OCI-LY3 (cell line): Measurements from ENCODE around the gene TEC.

ENCODE experiments used
- H2AFZ ChIP-seq: fragments of 200-600, 300-600 bp; shearing (Covaris generic); 2 replicates; pipeline ENCODE4 v1.6.0; 2014; ENCODE audit warnings: antibody characterized with exemption, low read depth, low read length
- H3K27ac ChIP-seq: fragments of 200-600, 300-600 bp; sonication (generic); 2 replicates; pipeline ENCODE4 v1.5.1; 2014; ENCODE audit warnings: mild to moderate bottlenecking, low read length, moderate library complexity, mixed read lengths
- H3K27me3 ChIP-seq: fragments of 200-600, 300-600 bp; sonication (generic); 2 replicates; pipeline ENCODE4 v1.6.1; 2014; ENCODE audit warnings: low read depth, low read length, mixed read lengths
- H3K36me3 ChIP-seq: fragments of 200-600, 300-600 bp; sonication (generic); replicated peaks from 2 replicates; pipeline ENCODE3; 2014; ENCODE audit warnings: low read depth, low read length, mixed read lengths
- H3K4me1 ChIP-seq: fragments of 300-600, 200-600 bp; sonication (generic); 2 replicates; pipeline ENCODE4 v1.6.1; 2014; ENCODE audit warnings: low read length, mixed read lengths
- H3K4me2 ChIP-seq: fragments of 200-600, 300-600 bp; sonication (generic); 2 replicates; pipeline ENCODE4 v1.6.1; 2014; ENCODE audit warnings: low read length, mixed read lengths
- H3K4me3 ChIP-seq: fragments of 300-600, 200-600 bp; sonication (generic); 2 replicates; pipeline ENCODE4 v1.5.1; 2014; ENCODE audit warnings: antibody characterized with exemption, mild to moderate bottlenecking, low read length, moderate library complexity
- H3K79me2 ChIP-seq: fragments of 300-600, 200-600 bp; shearing (Covaris generic); 2 replicates; pipeline ENCODE4 v1.6.1; 2014; ENCODE audit warnings: mild to moderate bottlenecking, low read length, mixed read lengths
- H3K9ac ChIP-seq: fragments of 300-600, 200-600 bp; shearing (Covaris generic); 2 replicates; pipeline ENCODE4 v1.6.0; 2014; ENCODE audit warnings: mild to moderate bottlenecking, low read length, moderate library complexity
- H3K9me3 ChIP-seq: fragments of 200-600, 300-600 bp; shearing (Covaris generic); 2 replicates; pipeline ENCODE4 v1.6.1; 2014; ENCODE audit warnings: low read length, mixed read lengths; ENCODE audit not compliant: insufficient read depth
- H4K20me1 ChIP-seq: fragments of 200-600, 300-600 bp; sonication (generic); 2 replicates; pipeline ENCODE4 v1.6.1; 2016; ENCODE audit warnings: low read length, mixed read lengths; ENCODE audit not compliant: insufficient read depth
- EZH2phosphoT487 ChIP-seq: fragments of 200-600 bp; shearing (Covaris generic); IDR thresholded peaks from 2 replicates; pipeline ENCODE4 v1.6.1; 2018; ENCODE audit warnings: antibody characterized with exemption, mixed run types, low read depth
- TF ChIP-seq, protein P1 (sequence below): fragments of 200-600, 300-600 bp; sonication (generic); IDR thresholded peaks from 2 replicates; pipeline ENCODE4 v1.5.1; 2014; ENCODE audit warnings: antibody characterized with exemption, low read length, low read depth

Gene TEC

DNA sequence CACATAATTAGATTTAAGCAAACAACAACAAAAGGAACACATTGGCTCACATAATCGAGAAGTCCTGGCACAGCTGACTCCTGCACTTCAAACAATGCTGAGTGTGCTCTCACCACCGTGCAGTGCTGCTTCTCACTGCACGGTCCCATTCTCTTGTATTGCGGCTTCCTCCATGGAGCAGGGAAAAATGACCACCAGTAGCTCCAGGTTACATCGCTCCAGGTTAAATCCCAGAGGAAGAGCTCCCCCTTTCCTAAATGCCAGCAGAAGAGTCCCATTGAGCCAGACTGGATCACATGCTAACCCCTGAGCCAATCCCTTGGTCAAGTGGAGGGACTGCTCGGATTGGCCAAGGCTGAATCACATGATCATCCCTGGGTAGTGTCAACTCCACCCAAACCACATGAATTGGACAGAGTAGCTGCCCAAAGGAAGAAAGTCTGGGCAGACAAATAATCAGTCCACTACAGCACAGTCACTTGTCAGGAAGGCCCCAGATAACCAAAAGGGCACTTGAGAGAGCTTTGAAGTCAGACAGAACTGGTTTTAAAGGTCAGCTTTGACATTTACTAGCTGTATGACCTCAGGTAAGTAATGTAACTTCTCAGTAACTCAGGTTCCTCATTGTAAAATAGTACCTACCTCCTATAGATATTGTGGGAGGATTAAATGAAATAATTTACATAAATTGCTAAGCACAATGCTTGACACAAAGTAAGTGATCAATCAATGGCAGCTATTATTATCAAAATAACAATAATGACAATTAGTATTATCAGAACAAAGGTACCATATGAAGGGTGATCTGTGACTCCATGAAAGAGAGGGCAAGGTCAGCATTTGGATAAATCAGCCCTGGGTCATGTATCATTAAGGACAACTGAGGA lies 14.3 kb downstream of the TEC start:
- Histone ChIP-seq H3K4me1 (peaks cover 9% of the 10 kb centered on the region), H3K9me3 (no peaks in the 10 kb centered on the region), H3K4me2 (no peak overlapping the region), H3K9ac (no peak overlapping the region), H3K79me2 (peaks cover 43% of the 10 kb centered on the region), H3K36me3 (peaks cover 10% of the 10 kb centered on the region), H3K27ac (no peak overlapping the region), H3K27me3 (no peaks in the 10 kb centered on the region), H4K20me1 (peaks cover 5% of the 10 kb centered on the region), H2AFZ (no peak overlapping the region), H3K4me3 (no peak overlapping the region)
- TF ChIP-seq, protein P1, sequence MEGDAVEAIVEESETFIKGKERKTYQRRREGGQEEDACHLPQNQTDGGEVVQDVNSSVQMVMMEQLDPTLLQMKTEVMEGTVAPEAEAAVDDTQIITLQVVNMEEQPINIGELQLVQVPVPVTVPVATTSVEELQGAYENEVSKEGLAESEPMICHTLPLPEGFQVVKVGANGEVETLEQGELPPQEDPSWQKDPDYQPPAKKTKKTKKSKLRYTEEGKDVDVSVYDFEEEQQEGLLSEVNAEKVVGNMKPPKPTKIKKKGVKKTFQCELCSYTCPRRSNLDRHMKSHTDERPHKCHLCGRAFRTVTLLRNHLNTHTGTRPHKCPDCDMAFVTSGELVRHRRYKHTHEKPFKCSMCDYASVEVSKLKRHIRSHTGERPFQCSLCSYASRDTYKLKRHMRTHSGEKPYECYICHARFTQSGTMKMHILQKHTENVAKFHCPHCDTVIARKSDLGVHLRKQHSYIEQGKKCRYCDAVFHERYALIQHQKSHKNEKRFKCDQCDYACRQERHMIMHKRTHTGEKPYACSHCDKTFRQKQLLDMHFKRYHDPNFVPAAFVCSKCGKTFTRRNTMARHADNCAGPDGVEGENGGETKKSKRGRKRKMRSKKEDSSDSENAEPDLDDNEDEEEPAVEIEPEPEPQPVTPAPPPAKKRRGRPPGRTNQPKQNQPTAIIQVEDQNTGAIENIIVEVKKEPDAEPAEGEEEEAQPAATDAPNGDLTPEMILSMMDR = no peak
- TF ChIP-seq EZH2phosphoT487 = no peak

DNA sequence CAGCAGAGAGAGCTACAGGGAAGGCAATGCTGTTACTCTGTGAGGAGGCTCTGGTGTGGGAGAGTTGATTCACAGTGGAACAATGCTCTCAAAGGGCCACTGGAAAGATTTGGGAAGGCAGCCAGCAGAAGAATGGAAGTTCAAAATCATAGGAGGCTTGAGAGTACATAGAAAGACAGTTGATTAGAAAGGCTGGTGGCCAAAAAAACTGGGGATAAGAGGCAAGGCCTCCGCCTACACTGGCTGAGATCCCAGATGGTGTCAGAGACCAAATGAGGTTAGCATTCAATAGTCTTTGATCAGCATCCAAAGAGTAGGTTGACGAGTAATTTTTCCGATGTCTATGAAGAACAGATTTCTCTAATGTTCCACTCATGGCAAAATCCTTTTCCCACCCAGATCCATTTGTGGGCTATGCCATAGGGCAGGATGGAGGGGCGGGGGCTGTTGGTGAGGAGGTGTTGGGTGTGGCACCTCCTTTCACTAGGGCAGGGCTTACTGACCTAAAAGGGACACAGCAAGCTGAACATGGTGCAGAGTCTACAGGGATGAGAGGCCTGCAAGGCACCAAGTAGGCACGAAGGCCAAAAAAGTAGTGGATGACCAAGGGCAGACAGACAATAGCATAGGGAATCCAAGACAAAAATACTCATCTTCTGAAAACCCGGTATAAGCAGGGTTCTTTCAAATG lies 15.1 kb downstream of the TEC start:
- H3K4me1 ChIP-seq = peaks cover 4% of the 10 kb centered on the region; the same call in 1 of the 2 replicates
- H3K4me3 ChIP-seq = no peak overlapping the region
- TF ChIP-seq, protein P1 = no peak
- no peak for TF ChIP-seq EZH2phosphoT487
- H2AFZ ChIP-seq = no peak overlapping the region
- no peak overlapping the region for H3K27ac ChIP-seq
- no peak overlapping the region for H3K4me2 ChIP-seq
- no peaks in the 10 kb centered on the region for H3K27me3 ChIP-seq
- H3K79me2 ChIP-seq = peaks cover 42% of the 10 kb centered on the region
- peaks cover 5% of the 10 kb centered on the region for H4K20me1 ChIP-seq
- no peak overlapping the region for H3K9ac ChIP-seq
- no peaks in the 10 kb centered on the region for H3K9me3 ChIP-seq
- peaks cover 8% of the 10 kb centered on the region for H3K36me3 ChIP-seq

DNA sequence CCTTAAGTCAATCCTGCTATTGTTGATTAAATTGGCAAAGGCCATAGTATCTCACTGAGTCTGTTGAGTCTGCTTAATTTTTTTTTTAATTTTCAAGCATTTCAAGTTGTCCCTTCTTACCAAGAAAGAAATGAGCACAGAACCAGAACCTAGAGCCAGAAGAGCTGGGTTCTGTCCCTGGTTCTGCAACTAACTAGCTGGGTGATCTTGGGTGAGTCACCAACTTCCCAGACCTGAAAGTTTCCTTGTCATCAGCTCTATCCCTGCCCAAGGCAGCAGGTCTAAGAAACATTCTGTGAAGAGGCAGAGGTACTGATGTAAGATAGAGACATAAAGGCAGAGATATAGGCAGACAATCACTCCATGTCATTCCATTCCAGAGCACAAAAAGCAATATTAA lies 17.3 kb downstream of the TEC start:
- no peak overlapping the region for H3K9ac ChIP-seq
- H3K4me3 ChIP-seq = no peak overlapping the region
- H3K27ac ChIP-seq = no peak overlapping the region
- peaks cover 52% of the 10 kb centered on the region for H3K79me2 ChIP-seq
- no peak for TF ChIP-seq EZH2phosphoT487
- TF ChIP-seq, protein P1 = no peak
- no peak overlapping the region for H3K4me2 ChIP-seq
- peaks cover 8% of the 10 kb centered on the region for H4K20me1 ChIP-seq
- peaks cover 4% of the 10 kb centered on the region for H3K36me3 ChIP-seq
- peaks cover 11% of the 10 kb centered on the region for H3K4me1 ChIP-seq
- no peaks in the 10 kb centered on the region for H3K9me3 ChIP-seq
- no peaks in the 10 kb centered on the region for H3K27me3 ChIP-seq
- H2AFZ ChIP-seq = no peak overlapping the region

DNA sequence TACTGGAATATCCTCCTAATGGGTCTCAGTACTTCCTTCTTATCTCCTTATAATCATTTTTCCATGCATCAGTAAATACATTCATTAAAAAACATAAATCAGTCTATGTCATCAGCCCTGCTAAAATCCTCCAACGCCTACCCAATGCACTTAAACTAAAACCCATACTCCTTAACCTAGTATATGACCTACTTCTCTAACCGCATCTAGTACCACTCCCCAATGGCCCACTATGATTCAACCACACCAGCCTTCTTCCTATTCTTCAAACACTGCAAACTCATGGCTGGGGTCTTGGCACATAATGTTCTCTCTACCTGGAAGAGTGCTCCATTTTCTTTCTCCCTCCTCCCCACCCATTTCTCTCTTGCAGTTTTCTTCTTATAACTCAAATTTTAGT lies 18.7 kb downstream of the TEC start:
- Histone ChIP-seq H2AFZ (no peak overlapping the region), H3K4me2 (no peak overlapping the region), H3K4me3 (no peak overlapping the region), H3K4me1 (peaks cover 19% of the 10 kb centered on the region), H3K36me3 (peaks cover 11% of the 10 kb centered on the region), H3K27ac (no peak overlapping the region), H3K79me2 (peaks cover 59% of the 10 kb centered on the region), H3K9me3 (no peaks in the 10 kb centered on the region), H4K20me1 (peaks cover 6% of the 10 kb centered on the region), H3K27me3 (no peaks in the 10 kb centered on the region), H3K9ac (no peak overlapping the region)
- TF ChIP-seq, protein P1 = no peak
- TF ChIP-seq EZH2phosphoT487 = no peak
